GM08714 (cell line): Measurements from ENCODE around the gene SSR4.
A peak's percentile ranks its signal among the peaks of the same experiment; 100 is the strongest.
"Not testable (repeated sequence)": the region's sequence is repeated elsewhere in the genome, so short reads cannot be mapped to it uniquely, and the experiment has no call there.

Source experiments
- H3K4me3 ChIP-seq: fragments of 200-500 bp; sonication (Bioruptor generic); 2 replicates; pipeline ENCODE4 v1.5.1; 2014; ENCODE audit warnings: mild to moderate bottlenecking, low read length, inconsistent platforms
- ZNF274 ChIP-seq: IDR thresholded peaks from 2 replicates; pipeline ENCODE4 v1.6.1; 2012; ENCODE audit warnings: mild to moderate bottlenecking, low read depth, low read length

The SSR4 gene

GRCh38 chrX:153794018-153794896 is at the start of gene SSR4, which contains the start of gene IDH3G:
SSR4 (plus strand) TSS chrX:153794668; CDS start chrX:153794688, 20 bp downstream.
IDH3G (minus strand) TSS chrX:153794375; CDS start chrX:153794326, 49 bp downstream.
- peak within 1 kb of the TSS; percentile 88 for H3K4me3 ChIP-seq
- TF ChIP-seq ZNF274, result no peak

DNA sequence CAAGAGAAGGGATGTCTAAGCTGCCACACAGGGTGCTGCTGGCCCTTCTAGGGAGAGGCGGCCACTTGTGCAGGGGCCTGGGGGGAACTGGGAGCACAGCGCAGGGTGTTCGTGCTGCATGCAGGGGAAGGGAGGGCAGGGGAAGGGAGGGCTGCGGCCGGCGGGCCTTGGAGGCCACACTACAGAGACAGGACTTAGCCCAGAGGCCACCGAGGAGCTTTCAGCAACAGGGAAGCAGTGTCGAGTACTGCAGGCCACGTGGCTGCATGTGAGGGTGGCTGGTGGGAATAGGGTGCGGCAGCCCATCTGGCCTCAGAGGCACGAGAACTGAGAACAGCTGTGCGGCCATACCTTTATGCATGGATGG is 49.4 kb upstream of the SSR4 start:
- H3K4me3 ChIP-seq, result not testable (repeated sequence)

DNA sequence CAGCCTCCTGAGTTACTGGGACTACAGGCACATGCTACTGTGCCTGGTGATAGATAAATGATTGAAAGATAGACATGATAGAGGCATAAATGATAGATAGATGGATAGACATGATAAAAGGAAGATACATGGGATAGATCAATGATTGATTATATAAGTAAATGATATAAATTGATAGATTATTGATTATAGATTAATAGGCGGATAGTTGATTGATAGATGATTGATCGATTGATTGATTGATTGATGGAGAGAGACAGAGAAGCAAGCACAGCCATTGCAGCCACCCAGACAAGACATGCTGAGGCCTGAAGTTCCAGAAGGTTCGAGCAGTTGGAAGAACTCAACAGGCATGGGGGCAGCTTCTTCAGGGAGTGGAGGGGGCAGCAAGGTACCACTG is 48.1 kb upstream of the SSR4 start:
- no peak overlapping the region for H3K4me3 ChIP-seq
- no peak for TF ChIP-seq ZNF274

DNA sequence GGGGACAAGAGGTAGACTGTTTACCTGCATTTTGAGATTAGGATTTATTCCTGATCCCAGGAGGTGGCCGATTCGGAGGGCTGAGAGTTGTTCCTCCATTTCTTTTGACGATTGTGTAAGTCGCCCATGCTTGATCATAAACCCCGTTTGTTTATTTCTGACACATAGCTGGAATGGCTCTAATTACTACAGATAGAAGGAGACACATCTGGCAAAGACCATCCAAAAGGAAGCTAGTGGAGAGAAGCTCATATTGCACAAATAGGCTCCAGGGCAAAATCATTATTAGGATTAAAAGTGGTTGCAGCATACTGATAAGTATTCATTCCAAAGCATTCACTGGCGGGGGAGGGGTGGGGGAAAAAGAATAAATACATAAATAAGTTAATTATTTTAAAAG is 47.5 kb upstream of the SSR4 start:
- H3K4me3 ChIP-seq, result not testable (repeated sequence)

GRCh38 chrX:153749017-153749416 is 45.5 kb upstream of the SSR4 start:
- not testable (repeated sequence) for H3K4me3 ChIP-seq

DNA sequence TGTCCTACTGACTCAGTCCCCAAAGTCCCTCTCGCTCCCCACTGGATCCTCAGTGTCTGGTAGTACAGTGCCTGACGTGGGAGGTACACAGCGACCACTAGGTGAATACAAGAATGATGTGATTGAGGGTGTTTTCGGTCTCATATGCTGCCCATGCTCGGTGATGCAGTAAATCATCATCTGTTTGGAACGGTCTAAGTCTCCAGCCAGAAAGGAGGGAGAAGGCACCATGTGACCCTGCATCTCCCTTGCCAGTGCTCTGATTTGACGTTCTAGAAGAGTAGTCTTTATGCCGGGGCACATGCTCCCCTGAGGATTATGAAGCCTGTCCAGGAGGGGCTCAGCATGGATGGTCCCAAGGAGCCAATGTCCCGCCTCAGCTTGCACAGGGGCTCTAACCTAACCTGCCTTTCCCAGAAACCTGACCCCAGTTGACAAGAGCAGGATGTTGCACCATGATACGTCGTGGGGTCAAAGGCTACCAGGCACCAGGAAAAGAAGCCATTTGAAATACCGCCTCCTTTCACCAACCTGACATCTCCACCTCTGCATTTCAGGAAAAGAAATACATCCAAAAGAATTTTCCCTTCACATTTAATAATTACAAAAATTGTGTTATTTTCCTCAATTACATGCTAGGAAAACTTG is 44.2 kb upstream of the SSR4 start:
- TF ChIP-seq ZNF274, result no peak
- no peak overlapping the region for H3K4me3 ChIP-seq

GRCh38 chrX:153755136-153755535 is 39.3 kb upstream of the SSR4 start:
- TF ChIP-seq ZNF274, result no peak

DNA sequence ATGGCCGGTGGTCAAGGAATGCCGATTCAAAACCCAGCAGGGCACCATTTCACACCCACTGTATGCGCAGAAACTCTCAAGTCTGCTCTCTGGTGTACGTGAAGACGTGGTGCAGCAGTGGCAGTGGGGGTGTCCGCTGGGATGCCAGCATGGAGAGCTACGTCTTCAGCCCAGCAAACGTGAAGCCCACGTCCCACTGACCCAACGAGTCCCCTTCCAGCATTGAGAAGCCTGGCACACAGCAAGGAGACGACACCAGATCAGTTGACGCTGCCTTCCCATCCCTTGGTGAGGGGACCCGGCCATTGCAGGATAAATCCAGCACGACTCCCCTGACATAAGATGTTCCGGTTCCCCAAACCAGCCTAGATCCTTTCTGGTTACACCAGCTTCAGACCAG is 32.6 kb upstream of the SSR4 start:
- H3K4me3 ChIP-seq, result no peak overlapping the region
- TF ChIP-seq ZNF274, result no peak

More at GRCh38 chrX:153755136-153755535, 39.3 kb upstream of the SSR4 start:
- H3K4me3 ChIP-seq, result no peak overlapping the region

DNA sequence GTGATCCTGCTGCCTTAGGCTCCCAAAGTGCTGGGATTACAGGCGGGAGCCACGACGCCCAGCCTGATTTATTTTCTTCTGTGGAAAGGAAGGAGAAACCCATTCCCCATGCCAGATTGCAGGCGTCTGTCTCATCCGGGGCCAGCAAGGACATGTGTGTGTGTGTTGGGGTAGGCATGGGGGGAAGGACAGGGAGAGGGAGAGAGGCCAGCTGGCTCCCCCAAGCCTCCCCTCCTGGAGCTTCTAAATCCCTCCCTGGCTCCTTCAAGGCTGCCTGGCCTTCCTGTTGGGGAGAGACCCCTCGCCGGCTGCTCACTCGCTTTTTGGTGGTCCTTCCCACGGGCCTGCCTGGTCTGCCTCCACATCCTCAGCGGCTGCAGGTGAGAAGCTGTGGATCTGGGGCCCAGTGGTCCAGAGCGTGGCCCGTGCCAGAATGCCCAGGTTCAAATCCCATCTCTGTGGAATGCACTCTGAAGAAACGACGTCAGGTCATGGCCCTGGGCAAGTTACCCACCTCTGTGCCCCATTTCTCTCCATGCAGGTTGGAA is 31.8 kb upstream of the SSR4 start:
- no peak for TF ChIP-seq ZNF274
- no peak overlapping the region for H3K4me3 ChIP-seq

GRCh38 chrX:153763298-153763932 is 31.1 kb upstream of the SSR4 start:
- no peak overlapping the region for H3K4me3 ChIP-seq
- TF ChIP-seq ZNF274, result no peak

GRCh38 chrX:153763989-153764755 is 30.3 kb upstream of the SSR4 start, which contains the start of gene PLXNB3:
PLXNB3 (plus strand) TSS chrX:153764249; CDS start chrX:153765536, 1,287 bp downstream.
- H3K4me3 ChIP-seq, result no peak within 1 kb of the TSS

GRCh38 chrX:153764786-153765137 is 29.7 kb upstream of the SSR4 start:
- no peak for TF ChIP-seq ZNF274

More at GRCh38 chrX:153763989-153764755, 30.3 kb upstream of the SSR4 start, which contains the start of gene PLXNB3:
- no peak for TF ChIP-seq ZNF274

GRCh38 chrX:153765138-153766079 is 29.1 kb upstream of the SSR4 start:
- no peak for TF ChIP-seq ZNF274
- H3K4me3 ChIP-seq, result no peak overlapping the region

More at GRCh38 chrX:153764786-153765137, 29.7 kb upstream of the SSR4 start:
- H3K4me3 ChIP-seq, result no peak overlapping the region
